Measurements from ENCODE around the gene ADGRV1.
"Not testable (repeated sequence)": the region's sequence is repeated elsewhere in the genome, so short reads cannot be mapped to it uniquely, and the experiment has no call there.

The ADGRV1 gene

GRCh38 chr5:91052411-91052810 is 493.8 kb downstream of the ADGRV1 start:
- not testable (repeated sequence) for H3K9me3 ChIP-seq (ENCODE audit: low read length); H3K27ac ChIP-seq (ENCODE audit: low read depth, low read length); H3K9ac ChIP-seq (ENCODE audit: low read length); H3K4me3 ChIP-seq (ENCODE audit: low read depth in 1 of 2, low read length in 2 of 2); H3K27me3 ChIP-seq (ENCODE audit: control insufficient read depth in 1 of 2, insufficient read depth in 2 of 2, low read length in 2 of 2); H3K36me3 ChIP-seq (ENCODE audit: insufficient read depth, low read length)
- peaks cover 26% of the 10 kb centered on the region for H3K4me1 ChIP-seq (ENCODE audit: insufficient read depth, low read length)

- no peaks in the 10 kb centered on the region for H3K36me3 ChIP-seq (ENCODE audit: insufficient read depth, low read length)
- H3K9me3 ChIP-seq (ENCODE audit: low read length) = no peaks in the 10 kb centered on the region
- no peak overlapping the region for H3K27ac ChIP-seq (ENCODE audit: low read depth, low read length)
- no peak overlapping the region for H3K9ac ChIP-seq (ENCODE audit: low read length)
- peaks cover 25% of the 10 kb centered on the region for H3K4me1 ChIP-seq (ENCODE audit: insufficient read depth, low read length)
- H3K27me3 ChIP-seq (ENCODE audit: control insufficient read depth in 1 of 2, insufficient read depth in 2 of 2, low read length in 2 of 2) = no peaks in the 10 kb centered on the region
- H3K4me3 ChIP-seq (ENCODE audit: low read depth in 1 of 2, low read length in 2 of 2) = no peak overlapping the region
These were observed 494.6 kb downstream of the ADGRV1 start for GRCh38 chr5:91052977-91053740.

GRCh38 chr5:91053741-91054025 is 495.1 kb downstream of the ADGRV1 start:
- no peak overlapping the region for H3K9ac ChIP-seq (ENCODE audit: low read length)
- no peak overlapping the region for H3K4me3 ChIP-seq (ENCODE audit: low read depth in 1 of 2, low read length in 2 of 2)
- H3K27me3 ChIP-seq (ENCODE audit: control insufficient read depth in 1 of 2, insufficient read depth in 2 of 2, low read length in 2 of 2) = no peaks in the 10 kb centered on the region
- H3K4me1 ChIP-seq (ENCODE audit: insufficient read depth, low read length) = peaks cover 25% of the 10 kb centered on the region
- no peaks in the 10 kb centered on the region for H3K9me3 ChIP-seq (ENCODE audit: low read length)
- H3K27ac ChIP-seq (ENCODE audit: low read depth, low read length) = no peak overlapping the region
- H3K36me3 ChIP-seq (ENCODE audit: insufficient read depth, low read length) = no peaks in the 10 kb centered on the region

GRCh38 chr5:91058155-91058554 is 499.6 kb downstream of the ADGRV1 start:
- H3K27me3 ChIP-seq (ENCODE audit: control insufficient read depth in 1 of 2, insufficient read depth in 2 of 2, low read length in 2 of 2) = no peaks in the 10 kb centered on the region
- no peaks in the 10 kb centered on the region for H3K36me3 ChIP-seq (ENCODE audit: insufficient read depth, low read length)
- H3K9ac ChIP-seq (ENCODE audit: low read length) = no peak overlapping the region
- H3K27ac ChIP-seq (ENCODE audit: low read depth, low read length) = no peak overlapping the region
- no peaks in the 10 kb centered on the region for H3K9me3 ChIP-seq (ENCODE audit: low read length)
- peaks cover 25% of the 10 kb centered on the region for H3K4me1 ChIP-seq (ENCODE audit: insufficient read depth, low read length)
- H3K4me3 ChIP-seq (ENCODE audit: low read depth in 1 of 2, low read length in 2 of 2) = no peak overlapping the region

- peaks cover 21% of the 10 kb centered on the region for H3K4me1 ChIP-seq (ENCODE audit: insufficient read depth, low read length)
- no peaks in the 10 kb centered on the region for H3K36me3 ChIP-seq (ENCODE audit: insufficient read depth, low read length)
- H3K27ac ChIP-seq (ENCODE audit: low read depth, low read length) = no peak overlapping the region
- H3K9me3 ChIP-seq (ENCODE audit: low read length) = no peaks in the 10 kb centered on the region
- no peaks in the 10 kb centered on the region for H3K27me3 ChIP-seq (ENCODE audit: control insufficient read depth in 1 of 2, insufficient read depth in 2 of 2, low read length in 2 of 2)
- H3K4me3 ChIP-seq (ENCODE audit: low read depth in 1 of 2, low read length in 2 of 2) = no peak overlapping the region
- H3K9ac ChIP-seq (ENCODE audit: low read length) = no peak overlapping the region
These were observed 500.0 kb downstream of the ADGRV1 start for GRCh38 chr5:91058575-91058974.

- no peak overlapping the region for H3K27ac ChIP-seq (ENCODE audit: low read depth, low read length)
- H3K9ac ChIP-seq (ENCODE audit: low read length) = no peak overlapping the region
- H3K36me3 ChIP-seq (ENCODE audit: insufficient read depth, low read length) = no peaks in the 10 kb centered on the region
- H3K9me3 ChIP-seq (ENCODE audit: low read length) = no peaks in the 10 kb centered on the region
- no peak overlapping the region for H3K4me3 ChIP-seq (ENCODE audit: low read depth in 1 of 2, low read length in 2 of 2)
- no peaks in the 10 kb centered on the region for H3K27me3 ChIP-seq (ENCODE audit: control insufficient read depth in 1 of 2, insufficient read depth in 2 of 2, low read length in 2 of 2)
- H3K4me1 ChIP-seq (ENCODE audit: insufficient read depth, low read length) = peaks cover 15% of the 10 kb centered on the region
These were observed 500.8 kb downstream of the ADGRV1 start for GRCh38 chr5:91059409-91059808.

GRCh38 chr5:91061094-91061493 is 502.5 kb downstream of the ADGRV1 start:
- Histone ChIP-seq H3K9me3 (ENCODE audit: low read length) (no peaks in the 10 kb centered on the region), H3K27me3 (ENCODE audit: control insufficient read depth in 1 of 2, insufficient read depth in 2 of 2, low read length in 2 of 2) (no peaks in the 10 kb centered on the region), H3K9ac (ENCODE audit: low read length) (no peak overlapping the region), H3K4me1 (ENCODE audit: insufficient read depth, low read length) (peaks cover 15% of the 10 kb centered on the region), H3K36me3 (ENCODE audit: insufficient read depth, low read length) (no peaks in the 10 kb centered on the region), H3K4me3 (ENCODE audit: low read depth in 1 of 2, low read length in 2 of 2) (no peak overlapping the region), H3K27ac (ENCODE audit: low read depth, low read length) (no peak overlapping the region)

GRCh38 chr5:91061946-91062562 is 503.5 kb downstream of the ADGRV1 start:
- Histone ChIP-seq H3K27ac (ENCODE audit: low read depth, low read length) (no peak overlapping the region), H3K4me1 (ENCODE audit: insufficient read depth, low read length) (peaks cover 15% of the 10 kb centered on the region), H3K9ac (ENCODE audit: low read length) (no peak overlapping the region), H3K4me3 (ENCODE audit: low read depth in 1 of 2, low read length in 2 of 2) (no peak overlapping the region), H3K27me3 (ENCODE audit: control insufficient read depth in 1 of 2, insufficient read depth in 2 of 2, low read length in 2 of 2) (no peaks in the 10 kb centered on the region), H3K9me3 (ENCODE audit: low read length) (no peaks in the 10 kb centered on the region), H3K36me3 (ENCODE audit: insufficient read depth, low read length) (no peaks in the 10 kb centered on the region)

- H3K9me3 ChIP-seq (ENCODE audit: low read length); H3K27ac ChIP-seq (ENCODE audit: low read depth, low read length): not testable (repeated sequence)
These were observed 504.6 kb downstream of the ADGRV1 start for GRCh38 chr5:91063098-91063690.

GRCh38 chr5:91065496-91065895 is 506.9 kb downstream of the ADGRV1 start:
- no peaks in the 10 kb centered on the region for H3K4me1 ChIP-seq (ENCODE audit: insufficient read depth, low read length)
- H3K27me3 ChIP-seq (ENCODE audit: control insufficient read depth in 1 of 2, insufficient read depth in 2 of 2, low read length in 2 of 2) = no peaks in the 10 kb centered on the region
- H3K36me3 ChIP-seq (ENCODE audit: insufficient read depth, low read length) = no peaks in the 10 kb centered on the region
- H3K4me3 ChIP-seq (ENCODE audit: low read depth in 1 of 2, low read length in 2 of 2) = peak overlapping the region in 1 of 2 donors; percentile 6
- H3K9me3 ChIP-seq (ENCODE audit: low read length) = no peaks in the 10 kb centered on the region
- no peak overlapping the region for H3K27ac ChIP-seq (ENCODE audit: low read depth, low read length)
- no peak overlapping the region for H3K9ac ChIP-seq (ENCODE audit: low read length)

More at GRCh38 chr5:91063098-91063690, 504.6 kb downstream of the ADGRV1 start:
- H3K9ac ChIP-seq (ENCODE audit: low read length); H3K27me3 ChIP-seq (ENCODE audit: control insufficient read depth in 1 of 2, insufficient read depth in 2 of 2, low read length in 2 of 2); H3K36me3 ChIP-seq (ENCODE audit: insufficient read depth, low read length); H3K4me3 ChIP-seq (ENCODE audit: low read depth in 1 of 2, low read length in 2 of 2): not testable (repeated sequence)
- H3K4me1 ChIP-seq (ENCODE audit: insufficient read depth, low read length) = peaks cover 11% of the 10 kb centered on the region

- H3K9me3 ChIP-seq (ENCODE audit: low read length) = no peaks in the 10 kb centered on the region
- no peak overlapping the region for H3K4me3 ChIP-seq (ENCODE audit: low read depth in 1 of 2, low read length in 2 of 2)
- H3K4me1 ChIP-seq (ENCODE audit: insufficient read depth, low read length) = peaks cover 14% of the 10 kb centered on the region
- no peaks in the 10 kb centered on the region for H3K27me3 ChIP-seq (ENCODE audit: control insufficient read depth in 1 of 2, insufficient read depth in 2 of 2, low read length in 2 of 2)
- H3K9ac ChIP-seq (ENCODE audit: low read length) = no peak overlapping the region
- H3K36me3 ChIP-seq (ENCODE audit: insufficient read depth, low read length) = no peaks in the 10 kb centered on the region
- no peak overlapping the region for H3K27ac ChIP-seq (ENCODE audit: low read depth, low read length)
These were observed 510.8 kb downstream of the ADGRV1 start for GRCh38 chr5:91069364-91069763.

All from muscle layer of colon (tissue), 2 donors.